Kidney glomerular epithelial cell (primary cell): ENCODE measurements around the gene TALDO1.

ENCODE experiments used
- DNase-seq: peaks from one replicate; lab custom pipeline; 2025; lab: John Stamatoyannopoulos, UW

Gene TALDO1

GRCh38 chr11:799641-800316 lies 52.5 kb downstream of the TALDO1 start:
- no peak for DNase-seq

GRCh38 chr11:800473-800872 lies 53.2 kb downstream of the TALDO1 start:
- no peak for DNase-seq

GRCh38 chr11:801097-801780 lies 54.0 kb downstream of the TALDO1 start:
- no peak for DNase-seq

- no peak for DNase-seq
Measured at GRCh38 chr11:802018-802617, 54.9 kb downstream of the TALDO1 start.

- DNase-seq = no peak
Measured at GRCh38 chr11:802693-803466, 55.6 kb downstream of the TALDO1 start.

- no peak for DNase-seq
Measured at GRCh38 chr11:803467-803742, 56.1 kb downstream of the TALDO1 start.

GRCh38 chr11:803770-804598 lies 56.7 kb downstream of the TALDO1 start:
- DNase-seq = no peak

GRCh38 chr11:804599-804964 lies 57.3 kb downstream of the TALDO1 start:
- no peak for DNase-seq

- DNase-seq = no peak
Measured at GRCh38 chr11:808427-809286, 61.4 kb downstream of the TALDO1 start.

GRCh38 chr11:809287-810039 lies 62.2 kb downstream of the TALDO1 start, which contains the start of gene RPLP2:
Gene RPLP2 (plus strand): TSS chr11:809967. CDS start chr11:810235, 268 bp downstream.
- peak; percentile 93 for DNase-seq

- no peak for DNase-seq
Measured at GRCh38 chr11:810040-810567, 62.8 kb downstream of the TALDO1 start.

GRCh38 chr11:811446-812245 lies 64.4 kb downstream of the TALDO1 start:
- DNase-seq = no peak

GRCh38 chr11:812390-812789 lies 65.1 kb downstream of the TALDO1 start:
- DNase-seq = no peak

- DNase-seq = no peak
Measured at GRCh38 chr11:813072-813455, 65.8 kb downstream of the TALDO1 start.

- no peak for DNase-seq
Measured at GRCh38 chr11:813456-814096, 66.3 kb downstream of the TALDO1 start.
